H1 (cell line): ENCODE measurements around the gene CCR2.

ENCODE experiments used
- BRCA1 ChIP-seq: IDR thresholded peaks from 2 replicates; pipeline ENCODE4 v1.6.1; 2012; ENCODE audit warnings: low read depth, low read length, improper control_type of control experiment
- CBX8 ChIP-seq: fragments of 300-800, 300-1000 bp; sonication (generic); IDR thresholded peaks from 2 replicates; pipeline ENCODE4 v1.7.1; 2016; ENCODE audit warnings: low read depth, low read length, borderline replicate concordance
- EP300 ChIP-seq, 2 experiments: IDR thresholded peaks; 1 replicate in 1 of 2; 2 replicates in 1 of 2; pipeline ENCODE4 v1.6.1; 2011 to 2012; ENCODE audit warnings: low read depth in 2 of 2, low read length in 2 of 2, mild to moderate bottlenecking in 2 of 2, borderline replicate concordance in 1 of 2, inconsistent platforms in 1 of 2, moderate library complexity in 1 of 2
- EZH2 ChIP-seq: fragments of 200-600 bp; sonication (generic); IDR thresholded peaks from 2 replicates; pipeline ENCODE4 v1.7.1; 2012; ENCODE audit warnings: low read depth, mild to moderate bottlenecking, moderate library complexity, low read length, inconsistent platforms; ENCODE audit not compliant: severe bottlenecking
- TAF1 ChIP-seq: IDR thresholded peaks from 2 replicates; pipeline ENCODE4 v1.6.1; 2011; ENCODE audit warnings: mild to moderate bottlenecking, low read depth, low read length
- TEAD4 ChIP-seq: IDR thresholded peaks from 2 replicates; pipeline ENCODE4 v1.6.1; 2012; ENCODE audit warnings: low read depth, low read length, inconsistent platforms, mixed read lengths
- YY1 ChIP-seq: IDR thresholded peaks from 2 replicates; pipeline ENCODE4 v1.6.1; 2011; ENCODE audit warnings: low read depth, mild to moderate bottlenecking, low read length
- TF ChIP-seq, protein P1 (sequence below), 3 experiments: IDR thresholded peaks; 1 replicate in 2 of 3; 2 replicates in 1 of 3; pipeline versions ENCODE4 v1.5.1 to v1.6.1; 2011; ENCODE audit warnings: low read length in 3 of 3, mild to moderate bottlenecking in 3 of 3, inconsistent platforms in 2 of 3, low read depth in 1 of 3, moderate library complexity in 1 of 3; ENCODE audit not compliant: insufficient read depth in 1 of 3; ENCODE audit errors: control extremely low read depth in 1 of 3

DNA sequence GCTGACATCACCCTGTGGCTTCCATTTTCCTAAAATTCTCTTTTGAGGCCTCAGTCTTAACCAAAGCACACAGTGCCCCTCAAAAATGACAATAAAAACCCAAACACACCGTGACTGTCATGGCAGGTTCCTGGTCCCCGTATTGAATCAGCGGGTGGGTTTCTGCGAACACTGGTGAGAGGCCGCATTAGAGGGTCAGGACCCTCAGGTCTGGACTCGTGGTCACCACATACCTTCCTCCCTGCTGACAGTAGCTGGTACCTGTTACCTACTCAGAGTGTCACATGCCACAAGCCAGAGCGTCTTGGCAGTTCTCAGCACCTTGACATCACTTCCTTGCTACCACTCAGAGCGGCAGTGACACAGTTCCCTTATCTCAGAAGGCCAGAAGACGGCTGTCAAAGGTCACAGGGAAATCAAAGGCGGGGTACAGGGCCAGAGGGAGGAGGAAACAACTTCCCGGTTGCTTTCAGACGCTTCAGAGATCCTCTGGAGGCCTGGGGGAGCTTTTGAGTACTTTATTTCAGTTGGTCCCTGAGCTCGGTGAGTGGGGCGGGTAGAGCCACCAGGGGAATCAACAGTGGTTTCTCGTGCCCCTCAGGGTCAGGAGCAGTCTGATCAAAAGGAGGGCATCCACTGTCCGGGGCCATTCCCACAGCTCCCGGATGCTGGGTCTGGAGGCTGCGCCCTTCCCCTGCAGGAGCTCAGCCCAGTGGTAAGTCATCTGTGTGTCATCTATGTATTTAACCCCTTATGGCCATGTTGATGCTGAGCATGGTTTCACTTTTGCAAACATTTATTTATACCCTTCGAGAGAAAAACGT, 53.1 kb downstream of the CCR2 start, which contains the start of the genes CCR5AS and CCRL2:
- TF ChIP-seq, protein P1, sequence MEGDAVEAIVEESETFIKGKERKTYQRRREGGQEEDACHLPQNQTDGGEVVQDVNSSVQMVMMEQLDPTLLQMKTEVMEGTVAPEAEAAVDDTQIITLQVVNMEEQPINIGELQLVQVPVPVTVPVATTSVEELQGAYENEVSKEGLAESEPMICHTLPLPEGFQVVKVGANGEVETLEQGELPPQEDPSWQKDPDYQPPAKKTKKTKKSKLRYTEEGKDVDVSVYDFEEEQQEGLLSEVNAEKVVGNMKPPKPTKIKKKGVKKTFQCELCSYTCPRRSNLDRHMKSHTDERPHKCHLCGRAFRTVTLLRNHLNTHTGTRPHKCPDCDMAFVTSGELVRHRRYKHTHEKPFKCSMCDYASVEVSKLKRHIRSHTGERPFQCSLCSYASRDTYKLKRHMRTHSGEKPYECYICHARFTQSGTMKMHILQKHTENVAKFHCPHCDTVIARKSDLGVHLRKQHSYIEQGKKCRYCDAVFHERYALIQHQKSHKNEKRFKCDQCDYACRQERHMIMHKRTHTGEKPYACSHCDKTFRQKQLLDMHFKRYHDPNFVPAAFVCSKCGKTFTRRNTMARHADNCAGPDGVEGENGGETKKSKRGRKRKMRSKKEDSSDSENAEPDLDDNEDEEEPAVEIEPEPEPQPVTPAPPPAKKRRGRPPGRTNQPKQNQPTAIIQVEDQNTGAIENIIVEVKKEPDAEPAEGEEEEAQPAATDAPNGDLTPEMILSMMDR (IDR thresholded peaks at IDR 0.05; ENCODE audit: control extremely low read depth in 1 of 3, insufficient read depth in 1 of 3, low read depth in 1 of 3, low read length in 3 of 3): no peak
- TF ChIP-seq TEAD4: no peak
- TF ChIP-seq EZH2: no peak
- no peak for TF ChIP-seq EP300 (IDR thresholded peaks at IDR 0.05; ENCODE audit: borderline replicate concordance in 1 of 2, low read depth in 2 of 2, low read length in 2 of 2)
- TF ChIP-seq BRCA1: no peak
- TF ChIP-seq CBX8: no peak
- TF ChIP-seq YY1: no peak
- TF ChIP-seq TAF1: no peak
